Mucosa of gallbladder (tissue), 1 donor: ENCODE data around the gene ANK3. TPM values are rescaled to one million over a fixed set of nuclear protein-coding genes. Genes with fewer than 3 reads are reported as not detected.

Source experiments
- DNase-seq: peaks from one replicate; pipeline ENCODE4 v3.0.0-alpha.2; 2020; ENCODE audit warnings: low spot score
- total RNA-seq: library from RNA; stranded (reverse); gene quantifications from one replicate; pipeline ENCODE4 v1.2.1, GENCODE V29; 2021
- donor health status: DM: no; HTN: no; CAD: no.

Gene ANK3
- total RNA-seq, 1 donor from 2014 or later: 169 TPM

GRCh38 chr10:60139798-60140566, 249.7 kb downstream of the ANK3 start:
- DNase-seq: no peak

- no peak for DNase-seq
Measured at GRCh38 chr10:60139290-60139689, 250.4 kb downstream of the ANK3 start.

- no peak for DNase-seq
Measured at GRCh38 chr10:60138842-60139241, 250.8 kb downstream of the ANK3 start.

GRCh38 chr10:60138026-60138425, 251.6 kb downstream of the ANK3 start:
- DNase-seq: no peak

GRCh38 chr10:60137292-60137992, 252.2 kb downstream of the ANK3 start:
- DNase-seq: no peak

- DNase-seq: no peak
Measured at GRCh38 chr10:60135020-60135419, 254.7 kb downstream of the ANK3 start.

GRCh38 chr10:60134548-60134947, 255.1 kb downstream of the ANK3 start:
- no peak for DNase-seq

- DNase-seq: no peak
Measured at GRCh38 chr10:60130130-60130579, 259.5 kb downstream of the ANK3 start.

- no peak for DNase-seq
Measured at GRCh38 chr10:60125895-60126294, 263.8 kb downstream of the ANK3 start.

GRCh38 chr10:60124536-60124935, 265.1 kb downstream of the ANK3 start:
- no peak for DNase-seq

GRCh38 chr10:60123668-60124067, 266.0 kb downstream of the ANK3 start:
- DNase-seq: no peak

GRCh38 chr10:60123172-60123571, 266.5 kb downstream of the ANK3 start:
- peak; percentile 61 for DNase-seq

- DNase-seq: no peak
Measured at GRCh38 chr10:60122190-60122589, 267.5 kb downstream of the ANK3 start.

- DNase-seq: peak; percentile 19
Measured at GRCh38 chr10:60114765-60115586, 274.7 kb downstream of the ANK3 start.

GRCh38 chr10:60110739-60111138, 278.9 kb downstream of the ANK3 start:
- no peak for DNase-seq

- no peak for DNase-seq
Measured at GRCh38 chr10:60107308-60107976, 282.2 kb downstream of the ANK3 start.

- no peak for DNase-seq
Measured at GRCh38 chr10:60105295-60105695, 284.4 kb downstream of the ANK3 start.

GRCh38 chr10:60101821-60102220, 287.9 kb downstream of the ANK3 start:
- DNase-seq: no peak

GRCh38 chr10:60099998-60100747, 289.5 kb downstream of the ANK3 start:
- DNase-seq: no peak

GRCh38 chr10:60098677-60099601, 290.7 kb downstream of the ANK3 start:
- DNase-seq: no peak
